ENCODE measurements around the gene SLC5A10.

DNA sequence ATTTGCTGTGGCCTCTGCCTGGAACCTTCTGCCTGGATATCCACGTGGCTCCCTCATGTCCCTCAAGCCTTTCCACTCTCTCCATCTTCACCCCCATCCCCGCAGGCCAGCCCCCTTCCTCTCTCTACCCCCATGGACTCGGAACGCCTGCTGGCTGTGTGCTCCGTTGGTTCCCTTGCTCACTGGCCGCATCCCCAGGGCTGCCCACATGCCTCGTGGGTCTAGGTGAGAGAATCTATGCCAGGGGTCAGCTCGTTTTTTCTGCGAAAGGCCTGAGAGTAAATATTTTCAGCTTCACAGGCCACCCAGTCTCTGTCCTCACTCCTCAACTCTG lies 12.0 kb downstream of the SLC5A10 start:
- TF ChIP-seq POLR2A (IDR thresholded peaks at IDR 0.05) (no peak), POLR2AphosphoS5 (IDR thresholded peaks at IDR 0.05) (no peak)
- TF ChIP-seq, protein P1, sequence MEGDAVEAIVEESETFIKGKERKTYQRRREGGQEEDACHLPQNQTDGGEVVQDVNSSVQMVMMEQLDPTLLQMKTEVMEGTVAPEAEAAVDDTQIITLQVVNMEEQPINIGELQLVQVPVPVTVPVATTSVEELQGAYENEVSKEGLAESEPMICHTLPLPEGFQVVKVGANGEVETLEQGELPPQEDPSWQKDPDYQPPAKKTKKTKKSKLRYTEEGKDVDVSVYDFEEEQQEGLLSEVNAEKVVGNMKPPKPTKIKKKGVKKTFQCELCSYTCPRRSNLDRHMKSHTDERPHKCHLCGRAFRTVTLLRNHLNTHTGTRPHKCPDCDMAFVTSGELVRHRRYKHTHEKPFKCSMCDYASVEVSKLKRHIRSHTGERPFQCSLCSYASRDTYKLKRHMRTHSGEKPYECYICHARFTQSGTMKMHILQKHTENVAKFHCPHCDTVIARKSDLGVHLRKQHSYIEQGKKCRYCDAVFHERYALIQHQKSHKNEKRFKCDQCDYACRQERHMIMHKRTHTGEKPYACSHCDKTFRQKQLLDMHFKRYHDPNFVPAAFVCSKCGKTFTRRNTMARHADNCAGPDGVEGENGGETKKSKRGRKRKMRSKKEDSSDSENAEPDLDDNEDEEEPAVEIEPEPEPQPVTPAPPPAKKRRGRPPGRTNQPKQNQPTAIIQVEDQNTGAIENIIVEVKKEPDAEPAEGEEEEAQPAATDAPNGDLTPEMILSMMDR (IDR thresholded peaks at IDR 0.05 in 8 of 11, conservative IDR thresholded peaks at IDR 0.05 in 3 of 11) = no peak
